Retina (tissue), 1 donor: ENCODE measurements around the gene KMT2C.

ENCODE experiments used
- DNase-seq: peaks from one replicate; pipeline ENCODE4 v3.0.0-alpha.2; 2016

The KMT2C gene

GRCh38 chr7:152089183-152089582 lies 346.6 kb downstream of the KMT2C start:
- DNase-seq = no peak

- no peak for DNase-seq
Measured at GRCh38 chr7:152086513-152086912, 349.3 kb downstream of the KMT2C start.

DNA sequence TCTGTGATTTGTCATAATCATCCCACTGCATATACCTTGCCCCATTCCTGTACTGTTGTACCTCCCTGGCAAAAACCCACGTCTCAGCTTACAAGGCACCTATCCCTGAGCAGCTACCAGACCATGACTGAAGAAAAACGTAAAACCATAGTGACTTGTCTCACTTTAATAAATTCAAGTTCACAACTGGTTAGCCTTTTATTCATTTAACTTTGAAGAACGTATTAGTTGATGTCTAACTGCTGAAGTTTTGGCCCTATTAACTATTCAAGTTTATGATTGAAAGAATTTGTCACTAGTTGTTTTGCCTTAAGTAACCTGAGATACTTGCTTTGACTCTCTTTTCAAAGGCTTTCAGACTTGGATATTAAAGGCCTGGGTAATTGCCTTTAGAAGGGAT lies 350.7 kb downstream of the KMT2C start:
- DNase-seq = no peak
